Activated naive CD4-positive, alpha-beta T cell treated with Interleukin-2 at 50 U/mL for 16 hours (primary cell): Measurements from ENCODE around the gene H19.

Source experiments
- DNase-seq: peaks from one replicate; pipeline ENCODE4 v3.0.0-alpha.2; 2020

Gene H19

GRCh38 chr11:1982873-1983600 lies 14.6 kb downstream of the H19 start:
- DNase-seq = no peak

DNA sequence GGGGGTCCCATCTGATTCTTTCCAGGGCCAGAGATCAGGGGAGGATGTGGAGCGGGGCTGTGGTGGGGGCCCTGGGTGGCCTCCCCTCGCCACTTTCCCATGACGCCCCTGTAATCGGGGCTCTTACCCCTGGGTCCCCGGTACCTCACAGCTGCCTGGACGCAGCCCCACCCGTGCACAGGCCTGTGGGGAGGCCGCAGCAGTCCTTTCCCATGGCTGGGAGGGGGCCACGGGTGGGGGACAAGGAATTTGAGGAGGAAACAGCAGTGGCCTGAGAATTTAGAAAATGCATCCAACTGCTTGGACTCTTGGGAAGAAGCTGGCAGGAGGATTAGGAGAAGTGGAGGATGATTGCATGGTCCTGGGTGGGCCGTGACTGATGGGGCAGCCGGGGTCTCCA lies 18.0 kb downstream of the H19 start:
- DNase-seq = no peak

- DNase-seq = no peak
Measured at GRCh38 chr11:1978720-1979473, 18.7 kb downstream of the H19 start.

GRCh38 chr11:1975185-1975584 lies 22.5 kb downstream of the H19 start:
- DNase-seq = no peak

- DNase-seq = no peak
Measured at GRCh38 chr11:1970956-1971355, 26.7 kb downstream of the H19 start.

DNA sequence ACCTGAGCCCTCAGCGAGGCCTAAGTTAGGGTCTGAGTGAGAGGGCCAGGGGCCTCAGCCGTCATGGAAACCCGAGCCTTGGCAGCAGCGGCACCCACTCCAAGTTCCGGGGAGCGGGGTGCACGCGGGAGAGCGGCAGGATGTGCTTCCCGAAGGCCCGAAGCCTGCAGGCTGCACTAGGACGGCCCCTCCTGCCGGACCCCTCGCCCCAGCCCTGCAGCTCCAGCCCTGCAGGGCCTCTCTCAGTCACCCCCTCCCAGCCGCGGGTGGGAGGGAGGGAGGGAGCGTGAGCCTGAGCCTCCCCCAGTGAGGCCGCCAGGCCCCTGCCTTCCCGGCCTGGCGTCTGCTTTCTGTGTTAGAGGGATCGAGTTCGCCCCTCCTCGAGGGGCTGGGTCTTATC lies 27.9 kb downstream of the H19 start:
- DNase-seq = no peak

DNA sequence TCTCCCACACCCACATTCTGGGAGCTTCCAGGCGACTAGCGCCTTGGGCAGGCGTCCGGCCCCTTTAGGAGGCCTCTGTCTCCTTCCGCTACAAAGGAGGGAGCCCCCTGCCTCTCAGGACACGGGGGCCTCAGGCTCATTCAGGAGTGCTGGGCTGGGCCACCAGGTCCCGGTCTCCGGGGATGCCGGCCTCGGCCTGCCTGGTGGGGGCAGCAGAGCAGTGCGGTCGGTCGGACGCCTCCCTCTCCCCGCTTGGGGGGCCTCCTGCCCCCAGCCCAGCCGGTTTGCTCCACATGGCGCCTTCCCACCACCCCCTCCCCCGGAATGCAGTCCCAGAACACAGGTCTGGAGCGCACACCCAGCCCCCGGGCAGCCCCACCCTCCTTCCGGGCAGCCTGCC lies 28.6 kb downstream of the H19 start:
- no peak for DNase-seq

- no peak for DNase-seq
Measured at GRCh38 chr11:1968454-1969002, 29.1 kb downstream of the H19 start.

DNA sequence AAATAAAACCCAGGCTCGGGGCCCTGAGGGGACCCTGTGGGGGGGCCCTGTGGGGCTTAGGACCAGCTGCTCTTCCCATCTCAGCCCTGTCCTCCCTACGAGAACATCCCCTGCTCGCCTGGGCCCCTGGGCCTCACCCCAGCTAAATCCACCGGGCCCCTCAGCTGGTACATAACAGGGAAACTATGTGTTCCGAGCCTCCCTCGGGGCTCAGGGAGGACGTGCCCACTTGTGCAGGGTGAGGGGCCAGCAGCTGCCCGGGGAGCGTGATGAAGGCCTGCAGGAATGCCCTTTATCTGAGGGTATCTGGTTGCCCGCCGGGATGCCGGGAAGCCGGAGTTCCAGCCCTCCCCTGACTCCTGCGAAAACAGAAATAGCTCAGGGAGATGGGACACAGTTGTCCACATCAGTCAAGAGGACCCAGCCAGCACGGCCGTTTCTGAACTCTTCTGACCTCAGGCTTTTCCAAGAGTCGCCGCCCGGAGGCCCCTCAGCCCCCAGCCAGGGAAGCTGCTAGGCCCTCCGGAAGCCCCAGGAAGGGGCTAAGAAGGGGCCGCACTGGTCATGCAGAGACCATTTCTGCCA lies 29.9 kb downstream of the H19 start:
- DNase-seq = no peak

DNA sequence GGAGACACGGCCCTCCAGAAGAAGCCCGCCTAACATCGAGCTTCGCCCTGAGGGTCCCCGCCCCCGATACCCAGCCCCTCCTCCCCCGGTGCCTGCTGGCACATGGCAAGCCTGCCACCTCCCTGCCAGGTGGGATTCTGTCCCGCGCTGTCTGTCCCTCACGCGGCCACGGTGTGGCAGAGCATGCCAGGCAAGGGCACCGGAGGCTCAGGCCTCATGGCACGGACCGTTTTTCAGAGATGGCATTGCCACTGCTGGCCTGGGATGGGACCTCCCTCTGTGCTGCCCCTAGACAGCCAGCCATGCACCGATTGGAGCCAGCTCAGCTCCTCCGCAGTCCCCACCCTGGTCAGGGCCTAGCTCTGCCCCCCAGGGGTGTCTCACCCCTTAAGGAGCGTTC lies 31.1 kb downstream of the H19 start:
- DNase-seq = no peak

DNA sequence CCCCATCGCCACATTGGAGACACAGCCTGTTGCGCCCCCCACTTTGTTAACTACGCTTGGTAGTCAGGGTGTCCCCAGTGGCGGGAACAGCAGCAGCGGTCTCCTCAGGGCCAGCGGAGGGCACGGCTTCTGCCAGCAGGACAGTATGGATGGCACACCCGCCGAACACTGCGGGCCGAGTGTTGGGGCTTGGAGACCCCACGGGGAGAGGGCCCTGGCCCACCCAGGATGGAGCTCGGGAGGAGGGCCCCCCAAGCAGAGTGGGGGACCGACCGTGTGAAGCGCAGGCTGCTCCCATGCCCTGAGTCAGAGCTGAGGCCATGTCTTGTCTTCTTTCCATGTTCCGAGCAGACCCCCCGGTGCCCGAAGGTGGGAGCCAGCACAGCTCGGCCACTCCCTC lies 32.7 kb downstream of the H19 start:
- no peak for DNase-seq

GRCh38 chr11:1964348-1964747 lies 33.3 kb downstream of the H19 start:
- no peak for DNase-seq

- DNase-seq = no peak
Measured at GRCh38 chr11:1963864-1964263, 33.8 kb downstream of the H19 start.

GRCh38 chr11:1959786-1960185 lies 37.9 kb downstream of the H19 start:
- no peak for DNase-seq

- no peak for DNase-seq
Measured at GRCh38 chr11:1958367-1958766, 39.3 kb downstream of the H19 start.

DNA sequence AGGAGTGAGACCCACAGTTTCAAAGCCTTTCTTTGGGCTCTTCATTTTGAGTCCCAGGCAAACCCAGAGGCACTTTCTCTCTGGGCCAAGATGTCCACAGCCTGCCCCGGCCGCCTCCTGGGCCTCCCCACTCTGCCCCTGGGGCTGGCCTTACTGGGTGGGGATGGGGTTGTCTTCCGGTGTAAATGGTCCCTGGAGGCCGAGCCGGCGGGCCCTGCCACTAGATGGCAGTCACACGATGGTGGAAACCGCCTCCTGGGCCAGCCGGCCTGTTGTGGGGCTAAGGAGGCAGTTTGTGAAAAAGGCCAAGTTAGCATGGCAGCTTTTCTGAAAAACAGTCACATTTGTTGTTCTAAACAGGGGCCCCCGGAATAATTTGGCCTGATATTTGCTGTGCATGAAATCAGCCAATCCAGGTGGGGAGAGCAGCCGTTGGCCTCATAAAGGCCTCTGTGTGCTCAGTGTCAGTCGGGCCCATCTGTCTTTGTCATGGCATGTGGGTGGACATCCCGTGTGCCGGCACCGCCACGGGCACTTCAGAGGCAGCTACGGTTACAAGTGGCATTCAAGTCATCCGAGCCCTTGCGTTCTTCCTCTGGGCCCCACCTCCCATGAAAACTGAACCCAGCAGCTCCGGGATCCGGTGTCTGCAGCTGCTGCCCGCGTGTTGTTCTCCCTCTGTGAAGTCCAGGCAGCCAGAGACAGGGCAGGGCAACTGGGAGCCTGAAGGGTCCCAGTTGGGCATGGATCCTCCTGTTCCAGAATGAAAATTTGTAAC lies 44.0 kb downstream of the H19 start:
- no peak for DNase-seq

GRCh38 chr11:1952806-1953482 lies 44.7 kb downstream of the H19 start:
- DNase-seq = no peak

DNA sequence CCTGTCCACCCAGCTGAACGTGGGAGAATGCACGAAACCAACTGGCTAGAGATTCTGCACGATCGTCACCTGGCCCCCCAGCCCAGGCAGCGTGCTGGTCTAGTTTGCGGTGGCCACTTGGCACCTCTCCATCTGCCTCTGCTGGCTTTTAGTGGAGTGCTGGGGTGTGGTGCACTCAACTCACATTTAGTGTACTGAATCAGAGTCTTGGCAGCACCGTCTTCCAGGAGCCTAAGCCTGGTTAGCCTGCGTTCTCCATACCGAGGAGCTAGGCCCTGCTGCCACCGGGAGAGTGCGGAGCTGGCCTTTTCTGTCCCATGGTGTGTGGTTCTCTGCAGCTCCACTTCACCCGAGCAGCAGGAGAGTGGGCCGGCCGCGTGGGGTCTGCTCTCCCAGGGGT lies 47.7 kb downstream of the H19 start:
- no peak for DNase-seq

- no peak for DNase-seq
Measured at GRCh38 chr11:1949302-1949701, 48.3 kb downstream of the H19 start.

DNA sequence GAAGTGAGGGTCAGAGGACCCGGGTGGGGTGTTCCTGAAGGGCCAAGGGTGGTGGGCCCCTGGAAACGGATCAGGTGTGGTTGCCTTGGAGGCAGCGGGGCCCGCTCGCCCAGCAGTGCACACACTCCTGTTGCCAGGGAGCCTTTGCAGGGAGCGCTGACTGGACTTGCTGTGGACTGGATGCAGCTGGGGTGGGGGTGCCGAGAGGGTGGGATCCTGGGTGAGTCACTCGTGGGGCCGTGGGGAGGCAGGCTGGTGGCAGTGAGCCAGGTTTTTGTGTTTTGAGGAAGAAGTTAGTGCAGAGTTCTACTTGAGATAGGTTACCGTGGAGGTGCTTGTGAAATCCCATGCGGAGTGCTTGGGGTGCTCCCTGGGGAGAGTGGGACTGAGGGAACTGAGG lies 49.3 kb downstream of the H19 start:
- DNase-seq = no peak

DNA sequence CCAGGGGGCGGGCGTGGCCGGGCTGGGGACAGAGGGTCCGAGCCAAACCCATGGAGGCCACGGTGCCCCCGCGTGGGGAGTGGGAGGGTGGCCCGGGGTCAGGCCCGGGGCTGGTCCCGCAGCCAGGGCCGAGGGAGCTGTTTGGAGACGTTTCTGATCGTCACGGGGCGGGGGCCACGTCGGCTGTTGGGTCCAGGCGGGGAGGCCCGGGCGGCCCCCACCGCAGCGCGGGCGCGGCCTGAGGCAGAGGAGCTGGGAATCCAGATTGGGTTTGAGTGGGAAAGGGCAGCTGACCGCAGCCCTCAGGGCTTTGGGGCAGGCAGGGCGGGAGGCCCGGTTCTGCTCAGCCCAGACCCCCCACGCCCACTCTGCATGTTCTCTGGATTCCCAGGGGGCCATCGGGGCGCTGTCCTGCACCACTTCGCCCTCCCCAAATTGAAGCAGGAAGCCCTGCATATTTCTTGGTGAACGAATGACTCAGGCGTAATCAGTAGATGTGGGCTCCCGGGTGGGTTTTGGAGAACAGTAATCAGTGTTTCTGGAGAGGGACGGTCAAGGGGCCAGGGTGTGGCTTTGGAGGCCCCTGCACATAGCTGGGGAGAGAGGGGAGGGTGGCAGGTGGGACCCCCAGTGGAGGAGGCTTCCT lies 49.9 kb downstream of the H19 start:
- no peak for DNase-seq
